Mesenchymal stem cell (in vitro differentiated cells and primary cell): ENCODE results near the gene KLHL18.

ENCODE experiments used
- DNase-seq: peaks from one replicate; pipeline ENCODE4 v3.0.0-alpha.2; 2013
- H2AFZ ChIP-seq: one replicate; pipeline ENCODE4 v1.6.1; 2013; ENCODE audit warnings: low read depth, mild to moderate bottlenecking, control low read depth, inconsistent platforms, low read length, moderate library complexity
- H2AK5ac ChIP-seq: 2 replicates; pipeline ENCODE4 v1.6.1; 2013; ENCODE audit warnings: low read length, moderate library complexity, mild to moderate bottlenecking, inconsistent platforms; ENCODE audit not compliant: severe bottlenecking
- H2BK120ac ChIP-seq: one replicate; pipeline ENCODE4 v1.6.1; 2013; ENCODE audit warnings: low read depth, mild to moderate bottlenecking, inconsistent platforms, low read length, moderate library complexity
- H2BK12ac ChIP-seq, 2 experiments: one replicate each; pipeline ENCODE4 v1.6.1; 2013; ENCODE audit warnings: inconsistent platforms in 2 of 2, low read length in 2 of 2, mild to moderate bottlenecking in 2 of 2, moderate library complexity in 2 of 2, control low read depth in 1 of 2
- H2BK15ac ChIP-seq: one replicate; pipeline ENCODE4 v1.6.1; 2013; ENCODE audit warnings: mild to moderate bottlenecking, low read depth, inconsistent platforms; ENCODE audit not compliant: poor library complexity, severe bottlenecking
- H2BK5ac ChIP-seq: 2 replicates; pipeline ENCODE4 v1.6.1; 2013; ENCODE audit warnings: low read depth, mild to moderate bottlenecking, low read length, control low read depth, inconsistent platforms; ENCODE audit not compliant: poor library complexity, severe bottlenecking
- H3K14ac ChIP-seq, 2 experiments: one replicate each; pipeline ENCODE4 v1.6.1; 2013; ENCODE audit warnings: inconsistent platforms in 2 of 2, low read length in 2 of 2, control low read depth in 1 of 2, mild to moderate bottlenecking in 1 of 2, moderate library complexity in 1 of 2
- H3K18ac ChIP-seq, 2 experiments: one replicate each; pipeline ENCODE4 v1.6.1; 2013; ENCODE audit warnings: inconsistent platforms in 2 of 2, low read length in 2 of 2, control low read depth in 1 of 2, low read depth in 1 of 2, mild to moderate bottlenecking in 1 of 2
- H3K23ac ChIP-seq, 2 experiments: one replicate each; pipeline ENCODE4 v1.6.1; 2013; ENCODE audit warnings: inconsistent platforms in 2 of 2, low read length in 2 of 2, mild to moderate bottlenecking in 2 of 2, moderate library complexity in 2 of 2, control low read depth in 1 of 2
- H3K27ac ChIP-seq: 2 replicates; pipeline ENCODE4 v1.5.1; 2013; ENCODE audit warnings: mild to moderate bottlenecking, moderate library complexity, low read length, control low read depth, inconsistent platforms; ENCODE audit not compliant: poor library complexity, severe bottlenecking
- H3K27me3 ChIP-seq, 2 experiments: 2 replicates each; pipeline versions ENCODE4 v1.6.1 to v1.7.0; 2013; ENCODE audit warnings: low read length in 2 of 2, mild to moderate bottlenecking in 2 of 2, moderate library complexity in 2 of 2, control low read depth in 1 of 2, inconsistent platforms in 1 of 2; ENCODE audit not compliant: control insufficient read depth in 1 of 2, insufficient read depth in 1 of 2
- H3K36me3 ChIP-seq, 2 experiments: 2 replicates each; pipeline versions ENCODE4 v1.6.1 to v1.7.0; 2013; ENCODE audit warnings: low read length in 2 of 2, control low read depth in 1 of 2, inconsistent platforms in 1 of 2, low read depth in 1 of 2, mild to moderate bottlenecking in 1 of 2; ENCODE audit not compliant: insufficient read depth in 2 of 2, control insufficient read depth in 1 of 2
- H3K4ac ChIP-seq, 2 experiments: one replicate each; pipeline ENCODE4 v1.6.1; 2013; ENCODE audit warnings: inconsistent platforms in 2 of 2, low read length in 2 of 2, mild to moderate bottlenecking in 2 of 2, moderate library complexity in 2 of 2, control low read depth in 1 of 2, low read depth in 1 of 2
- H3K4me1 ChIP-seq: 2 replicates; pipeline ENCODE4 v1.6.1; 2013; ENCODE audit warnings: low read depth, low read length, control low read depth; ENCODE audit not compliant: control insufficient read depth, insufficient read depth
- H3K4me2 ChIP-seq: 2 replicates; pipeline ENCODE4 v1.6.1; 2013; ENCODE audit warnings: low read length, mild to moderate bottlenecking, inconsistent platforms; ENCODE audit not compliant: poor library complexity, severe bottlenecking
- H3K4me3 ChIP-seq, 2 experiments: 2 replicates each; pipeline versions ENCODE4 v1.5.1 to v1.7.0; 2013; ENCODE audit warnings: low read length in 2 of 2, mild to moderate bottlenecking in 2 of 2, control low read depth in 1 of 2, low read depth in 1 of 2; ENCODE audit not compliant: insufficient read depth in 1 of 2
- H3K79me1 ChIP-seq: replicated peaks from 2 replicates; pipeline ENCODE4 v1.6.1; 2013; ENCODE audit warnings: mild to moderate bottlenecking, control low read depth, low read length, inconsistent platforms; ENCODE audit not compliant: poor library complexity, severe bottlenecking
- H3K9ac ChIP-seq: 2 replicates; pipeline ENCODE4 v1.7.0; 2013; ENCODE audit warnings: mild to moderate bottlenecking, low read length, moderate library complexity
- H3K9me3 ChIP-seq: 2 replicates; pipeline ENCODE4 v1.7.0; 2013; ENCODE audit warnings: mild to moderate bottlenecking, low read length; ENCODE audit not compliant: control insufficient read depth
- H4K8ac ChIP-seq: one replicate; pipeline ENCODE4 v1.6.1; 2013; ENCODE audit warnings: inconsistent platforms, mild to moderate bottlenecking, low read length, moderate library complexity
- H4K91ac ChIP-seq: one replicate; pipeline ENCODE4 v1.6.1; 2013; ENCODE audit warnings: mild to moderate bottlenecking, low read length, inconsistent platforms
- WGBS: methylation state at CpG from one replicate; pipeline ENCODE4 v1.1.7; 2013; ENCODE audit warnings: mixed read lengths; 5-methylcytosine and 5-hydroxymethylcytosine counted together

Gene KLHL18

GRCh38 chr3:47333907-47334306, 51.2 kb downstream of the KLHL18 start:
- Histone ChIP-seq H3K4me1 (no peaks in the 10 kb centered on the region), H3K36me3 (peaks cover 61 to 80% of the 10 kb centered on the region in 2 experiments), H3K18ac (no peak overlapping the region), H2AFZ (no peak overlapping the region), H3K4me3 (no peak overlapping the region), H3K9ac (no peak overlapping the region), H3K27ac (no peak overlapping the region), H4K91ac (peak overlapping the region; percentile 15), H2BK120ac (no peak overlapping the region), H2AK5ac (no peak overlapping the region), H2BK12ac (no peak overlapping the region), H3K9me3 (no peaks in the 10 kb centered on the region), H3K27me3 (no peaks in the 10 kb centered on the region), H3K4ac (no peak overlapping the region), H3K79me1 (peaks cover 14% of the 10 kb centered on the region), H2BK5ac (no peak overlapping the region), H3K23ac (no peak overlapping the region), H2BK15ac (no peak overlapping the region), H3K14ac (no peak overlapping the region), H4K8ac (no peak overlapping the region), H3K4me2 (no peak overlapping the region)
- WGBS: 92% methylated on average over 3 of the region's 3 CpGs
- no peak for DNase-seq

- Histone ChIP-seq H2BK5ac (no peak overlapping the region), H2BK120ac (no peak overlapping the region), H2BK12ac (no peak overlapping the region), H3K36me3 (peaks cover 62 to 91% of the 10 kb centered on the region in 2 experiments), H3K4me2 (no peak overlapping the region), H4K8ac (no peak overlapping the region), H3K23ac (no peak overlapping the region), H3K9ac (no peak overlapping the region), H3K4me3 (no peak overlapping the region), H3K18ac (no peak overlapping the region), H4K91ac (no peak overlapping the region), H2AK5ac (no peak overlapping the region), H3K79me1 (peaks cover 8% of the 10 kb centered on the region), H3K14ac (no peak overlapping the region), H3K4ac (no peak overlapping the region), H3K27ac (no peak overlapping the region), H2BK15ac (no peak overlapping the region), H3K9me3 (no peaks in the 10 kb centered on the region), H3K4me1 (no peaks in the 10 kb centered on the region), H2AFZ (no peak overlapping the region), H3K27me3 (no peaks in the 10 kb centered on the region)
- no peak for DNase-seq
- 83% methylated on average over 5 of the region's 5 CpGs for WGBS
Measured at GRCh38 chr3:47337656-47338055, 54.9 kb downstream of the KLHL18 start.

- H2BK5ac ChIP-seq: no peak overlapping the region
- peaks cover 8% of the 10 kb centered on the region for H3K79me1 ChIP-seq
- no peak overlapping the region for H2AK5ac ChIP-seq
- H3K36me3 ChIP-seq: peaks cover 61 to 91% of the 10 kb centered on the region in 2 experiments
- no peak overlapping the region for H3K18ac ChIP-seq
- H2AFZ ChIP-seq: no peak overlapping the region
- no peak overlapping the region for H3K23ac ChIP-seq
- no peak for DNase-seq
- H4K8ac ChIP-seq: no peak overlapping the region
- no peak overlapping the region for H3K4ac ChIP-seq
- H3K27ac ChIP-seq: no peak overlapping the region
- no peaks in the 10 kb centered on the region for H3K9me3 ChIP-seq
- no peaks in the 10 kb centered on the region for H3K27me3 ChIP-seq
- H4K91ac ChIP-seq: no peak overlapping the region
- no peak overlapping the region for H3K4me3 ChIP-seq
- H3K9ac ChIP-seq: no peak overlapping the region
- no peak overlapping the region for H2BK15ac ChIP-seq
- H3K4me2 ChIP-seq: no peak overlapping the region
- H2BK120ac ChIP-seq: no peak overlapping the region
- H3K14ac ChIP-seq: no peak overlapping the region
- 98% methylated on average over 2 of the region's 2 CpGs for WGBS
- H2BK12ac ChIP-seq: no peak overlapping the region
- H3K4me1 ChIP-seq: no peaks in the 10 kb centered on the region
Measured at GRCh38 chr3:47339951-47340350, 57.2 kb downstream of the KLHL18 start.

- Histone ChIP-seq H2BK12ac (no peak overlapping the region), H3K4me3 (no peak overlapping the region), H4K8ac (no peak overlapping the region), H3K79me1 (peaks cover 8% of the 10 kb centered on the region), H3K36me3 (peaks cover 65 to 92% of the 10 kb centered on the region in 2 experiments), H2AK5ac (no peak overlapping the region), H4K91ac (no peak overlapping the region), H3K27me3 (no peaks in the 10 kb centered on the region), H2AFZ (no peak overlapping the region), H3K18ac (no peak overlapping the region), H3K23ac (no peak overlapping the region), H3K4me2 (no peak overlapping the region), H3K9me3 (no peaks in the 10 kb centered on the region), H3K4me1 (no peaks in the 10 kb centered on the region), H3K9ac (no peak overlapping the region), H3K14ac (no peak overlapping the region), H2BK15ac (no peak overlapping the region), H3K27ac (no peak overlapping the region), H2BK5ac (no peak overlapping the region), H2BK120ac (no peak overlapping the region), H3K4ac (no peak overlapping the region)
- 70% methylated on average over 1 of the region's 2 CpGs for WGBS
- DNase-seq: no peak
Measured at GRCh38 chr3:47340866-47341265, 58.1 kb downstream of the KLHL18 start.
